Smooth muscle cell (in vitro differentiated cells): ENCODE measurements around the gene TYW3. TPM values are rescaled to one million over a fixed set of nuclear protein-coding genes. Genes with fewer than 3 reads are reported as not detected.
"Not testable (repeated sequence)": the region's sequence is repeated elsewhere in the genome, so short reads cannot be mapped to it uniquely, and the experiment has no call there.

Experiments used
- DNase-seq: peaks from one replicate; lab custom pipeline; 2025; ENCODE audit not compliant: unreplicated experiment; lab: John Stamatoyannopoulos, UW
- H2AFZ ChIP-seq: fragments of 200-600 bp; sonication (generic); 2 replicates; pipeline ENCODE4 v1.6.0; 2016; ENCODE audit warnings: antibody characterized with exemption, low read depth, mild to moderate bottlenecking
- H3F3A ChIP-seq: fragments of 200-600 bp; sonication (generic); 2 replicates; pipeline ENCODE4 v1.6.0; 2017; ENCODE audit warnings: antibody characterized with exemption, low read depth
- H3K27ac ChIP-seq: fragments of 200-600 bp; sonication (generic); 2 replicates; pipeline ENCODE4 v1.5.1; 2016; ENCODE audit warnings: low read depth, mild to moderate bottlenecking
- H3K27me3 ChIP-seq: fragments of 200-600 bp; sonication (generic); 2 replicates; pipeline ENCODE4 v1.6.1; 2016; ENCODE audit warnings: low read depth, mild to moderate bottlenecking
- H3K36me3 ChIP-seq: fragments of 200-600 bp; sonication (generic); 2 replicates; pipeline ENCODE4 v1.5.1; 2016; ENCODE audit warnings: low read depth
- H3K4me1 ChIP-seq: fragments of 200-600 bp; sonication (generic); 2 replicates; pipeline ENCODE4 v1.5.1; 2016; ENCODE audit warnings: low read depth
- H3K4me2 ChIP-seq: fragments of 200-600 bp; sonication (generic); 2 replicates; pipeline ENCODE4 v1.6.0; 2016; ENCODE audit warnings: mild to moderate bottlenecking
- H3K4me3 ChIP-seq: fragments of 200-600 bp; sonication (generic); 2 replicates; pipeline ENCODE4 v1.5.1; 2016; ENCODE audit warnings: mild to moderate bottlenecking
- H3K79me2 ChIP-seq: fragments of 200-600 bp; sonication (generic); 2 replicates; pipeline ENCODE4 v1.6.0; 2016; ENCODE audit warnings: low read depth, mild to moderate bottlenecking
- H3K9ac ChIP-seq: fragments of 200-600 bp; sonication (generic); 2 replicates; pipeline ENCODE4 v1.6.0; 2016; ENCODE audit warnings: low read depth
- H3K9me3 ChIP-seq: fragments of 200-600 bp; sonication (generic); replicated peaks from 2 replicates; pipeline ENCODE4 v1.5.1; 2016; ENCODE audit warnings: low read depth
- H4K20me1 ChIP-seq: fragments of 200-600 bp; sonication (generic); 2 replicates; pipeline ENCODE4 v1.6.0; 2016; ENCODE audit warnings: low read depth
- CTCF ChIP-seq: fragments of 200-600 bp; sonication (generic); IDR thresholded peaks from 2 replicates; pipeline ENCODE4 v1.5.1; 2017; ENCODE audit warnings: borderline replicate concordance, mild to moderate bottlenecking, antibody characterized with exemption; ENCODE audit not compliant: insufficient read depth, poor library complexity, severe bottlenecking
- WGBS: methylation state at CpG from one replicate; pipeline ENCODE4 v1.1.7; 2016; ENCODE audit warnings: low lambda C conversion rate; 5-methylcytosine and 5-hydroxymethylcytosine counted together
- polyA plus RNA-seq: library from polyadenylated mRNA; unstranded; fragments of >200 nt; fragmentation: Nextera tagmentation; extraction: Ambion mirVana; gene quantifications from 2 replicates; pipeline ENCODE4 v1.2.1, GENCODE V29; 2016
- total RNA-seq: library from RNA; depleted of rRNA; stranded (reverse); fragments of >200 nt; gene quantifications from 2 replicates; pipeline ENCODE4 v1.2.3, GENCODE V29; 2014

The TYW3 gene
- total and polyA plus RNA-seq, 2 experiments from 2014 or later, result not detected

- no peak for TF ChIP-seq CTCF
- Histone ChIP-seq H3K4me3 (no peak overlapping the region), H3K4me2 (no peak overlapping the region), H3K36me3 (no peaks in the 10 kb centered on the region), H3K27me3 (no peaks in the 10 kb centered on the region), H2AFZ (no peak overlapping the region), H3K4me1 (no peaks in the 10 kb centered on the region), H3K9me3 (no peaks in the 10 kb centered on the region), H3F3A (no peaks in the 10 kb centered on the region), H4K20me1 (no peaks in the 10 kb centered on the region), H3K9ac (no peak overlapping the region), H3K79me2 (no peaks in the 10 kb centered on the region), H3K27ac (no peak overlapping the region)
- WGBS, result 85% methylated on average over 1 of the region's 1 CpG
- DNase-seq, result no peak
These were observed 16.0 kb downstream of the TYW3 start for GRCh38 chr1:74748960-74749359.

- H3F3A ChIP-seq, result no peaks in the 10 kb centered on the region
- 57% methylated on average over 2 of the region's 2 CpGs for WGBS
- H3K9me3 ChIP-seq, result no peaks in the 10 kb centered on the region
- H4K20me1 ChIP-seq, result no peaks in the 10 kb centered on the region
- H3K27ac ChIP-seq, result no peak overlapping the region
- H3K36me3 ChIP-seq, result no peaks in the 10 kb centered on the region
- no peaks in the 10 kb centered on the region for H3K27me3 ChIP-seq
- no peak overlapping the region for H3K4me3 ChIP-seq
- DNase-seq, result no peak
- H3K79me2 ChIP-seq, result no peaks in the 10 kb centered on the region
- H3K9ac ChIP-seq, result no peak overlapping the region
- no peaks in the 10 kb centered on the region for H3K4me1 ChIP-seq
- H2AFZ ChIP-seq, result no peak overlapping the region
- no peak overlapping the region for H3K4me2 ChIP-seq
- no peak for TF ChIP-seq CTCF
These were observed 20.2 kb downstream of the TYW3 start for GRCh38 chr1:74753104-74753503.

GRCh38 chr1:74755475-74755874 is 22.5 kb downstream of the TYW3 start:
- TF ChIP-seq CTCF, result no peak
- Histone ChIP-seq H3K79me2 (no peaks in the 10 kb centered on the region), H3K9ac (no peak overlapping the region), H3F3A (no peaks in the 10 kb centered on the region), H3K4me3 (no peak overlapping the region), H4K20me1 (no peaks in the 10 kb centered on the region), H3K27me3 (no peaks in the 10 kb centered on the region), H3K9me3 (no peaks in the 10 kb centered on the region), H3K4me1 (no peaks in the 10 kb centered on the region), H3K4me2 (no peak overlapping the region), H2AFZ (no peak overlapping the region), H3K36me3 (no peaks in the 10 kb centered on the region), H3K27ac (no peak overlapping the region)
- DNase-seq, result no peak

- not testable (repeated sequence) for H3K27ac ChIP-seq, H2AFZ ChIP-seq, H3K4me1 ChIP-seq, H4K20me1 ChIP-seq, H3K27me3 ChIP-seq, H3K9me3 ChIP-seq, H3K4me2 ChIP-seq, H3K4me3 ChIP-seq, DNase-seq, H3K9ac ChIP-seq, H3K79me2 ChIP-seq, H3K36me3 ChIP-seq, H3F3A ChIP-seq
- WGBS, result 90% methylated on average over 2 of the region's 2 CpGs
These were observed 23.7 kb downstream of the TYW3 start for GRCh38 chr1:74756650-74757049.
